HuH-7.5 (cell line): ENCODE data around the gene REM2.

Experiments
- DNase-seq: peaks from one replicate; pipeline ENCODE4 v3.0.0; 2011; ENCODE audit warnings: low spot score

The REM2 gene, protein sequence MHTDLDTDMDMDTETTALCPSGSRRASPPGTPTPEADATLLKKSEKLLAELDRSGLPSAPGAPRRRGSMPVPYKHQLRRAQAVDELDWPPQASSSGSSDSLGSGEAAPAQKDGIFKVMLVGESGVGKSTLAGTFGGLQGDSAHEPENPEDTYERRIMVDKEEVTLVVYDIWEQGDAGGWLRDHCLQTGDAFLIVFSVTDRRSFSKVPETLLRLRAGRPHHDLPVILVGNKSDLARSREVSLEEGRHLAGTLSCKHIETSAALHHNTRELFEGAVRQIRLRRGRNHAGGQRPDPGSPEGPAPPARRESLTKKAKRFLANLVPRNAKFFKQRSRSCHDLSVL

DNA sequence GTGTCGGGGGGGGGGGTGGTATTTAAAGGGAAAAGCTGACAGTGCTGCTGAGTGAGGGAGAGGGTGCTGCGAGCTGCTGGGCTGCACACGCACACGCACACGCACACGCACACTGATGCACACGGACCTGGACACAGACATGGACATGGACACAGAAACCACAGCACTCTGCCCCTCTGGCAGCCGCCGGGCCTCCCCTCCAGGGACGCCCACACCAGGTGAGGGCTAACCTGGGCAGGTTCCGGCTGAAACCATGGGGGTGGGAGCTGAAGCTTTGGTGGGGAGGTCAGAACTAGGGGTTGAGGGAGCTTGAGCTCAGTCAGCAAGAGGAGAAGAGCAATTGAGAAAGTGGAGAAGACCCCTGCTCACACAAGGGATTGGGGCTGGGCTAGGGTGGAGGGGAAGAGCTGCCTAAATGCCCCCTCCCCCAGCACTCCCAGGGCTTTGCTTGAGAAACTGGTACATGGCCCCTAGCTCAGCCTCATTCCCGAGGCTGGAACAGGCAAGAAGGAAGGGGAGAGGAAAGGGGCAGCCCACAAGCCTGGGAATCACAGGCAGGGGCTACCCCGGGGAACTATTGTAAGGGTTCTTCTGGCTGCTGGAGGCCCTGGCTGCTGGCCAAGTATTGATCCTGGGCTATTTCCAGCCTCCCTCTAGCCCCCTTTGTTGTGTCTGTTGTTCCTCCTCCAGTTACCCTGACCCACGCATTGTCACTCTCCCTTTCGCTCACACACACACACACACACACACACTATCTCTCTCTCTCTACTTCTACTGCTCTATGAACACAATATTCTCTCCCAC, at the start of gene REM2:
Gene REM2, plus strand, starts transcription at position 50 of the 804 bp plus-strand sequence. Its CDS starts 66 bp downstream, at position 116.
- no peak for DNase-seq

DNA sequence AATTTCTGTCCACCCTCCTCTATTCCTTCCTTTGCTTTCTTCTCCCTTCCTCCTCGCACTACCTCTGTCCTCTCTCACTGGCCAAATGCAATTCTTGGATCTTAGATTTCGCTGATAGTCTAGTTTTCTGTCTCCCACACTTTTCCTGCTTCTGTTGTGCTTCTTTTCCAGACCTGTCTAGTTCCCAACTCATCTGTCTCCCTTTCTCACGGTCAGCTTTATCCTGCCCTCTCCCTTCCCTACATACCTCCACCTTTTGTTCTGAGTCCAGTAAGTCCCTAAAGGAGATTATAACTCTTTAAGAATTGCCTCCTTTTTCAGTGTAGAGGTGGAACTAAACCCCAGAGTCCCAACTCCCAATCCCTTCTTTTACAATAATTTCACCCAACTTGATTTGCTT, 47.5 kb upstream of the REM2 start:
- DNase-seq = no peak

DNA sequence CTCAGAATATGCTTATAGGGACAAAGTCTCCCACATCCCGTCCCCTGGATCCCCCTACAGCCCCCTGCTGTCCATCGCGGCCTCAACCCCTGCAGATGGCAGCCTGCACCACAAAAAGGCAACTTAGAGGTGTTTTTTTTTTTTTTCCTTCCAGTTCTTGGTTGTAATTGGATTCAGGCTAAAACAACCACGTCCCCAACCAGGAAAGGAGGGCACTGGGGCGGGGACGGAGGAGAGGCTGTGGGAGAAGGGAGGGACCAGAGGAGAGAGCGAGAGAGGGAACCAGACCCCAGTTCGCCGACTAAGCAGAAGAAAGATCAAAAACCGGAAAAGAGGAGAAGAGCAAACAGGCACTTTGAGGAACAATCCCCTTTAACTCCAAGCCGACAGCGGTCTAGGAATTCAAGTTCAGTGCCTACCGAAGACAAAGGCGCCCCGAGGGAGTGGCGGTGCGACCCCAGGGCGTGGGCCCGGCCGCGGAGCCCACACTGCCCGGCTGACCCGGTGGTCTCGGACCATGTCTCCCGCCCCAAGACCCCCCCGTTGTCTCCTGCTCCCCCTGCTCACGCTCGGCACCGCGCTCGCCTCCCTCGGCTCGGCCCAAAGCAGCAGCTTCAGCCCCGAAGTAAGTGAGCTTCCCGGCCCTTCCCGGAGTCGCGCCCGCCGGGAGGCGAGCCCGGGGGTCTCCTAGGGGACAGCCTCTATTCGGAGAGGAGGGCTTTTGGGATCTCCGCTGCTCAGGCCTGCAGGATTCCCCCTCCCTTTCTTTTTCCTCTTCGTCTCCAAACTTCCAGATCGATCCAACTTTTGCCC, 46.5 kb upstream of the REM2 start, which contains the start of gene MMP14:
Gene MMP14, plus strand, starts transcription at position 285 of the 813 bp plus-strand sequence. Its CDS starts 233 bp downstream, at position 518.
- DNase-seq = peak; percentile 86

DNA sequence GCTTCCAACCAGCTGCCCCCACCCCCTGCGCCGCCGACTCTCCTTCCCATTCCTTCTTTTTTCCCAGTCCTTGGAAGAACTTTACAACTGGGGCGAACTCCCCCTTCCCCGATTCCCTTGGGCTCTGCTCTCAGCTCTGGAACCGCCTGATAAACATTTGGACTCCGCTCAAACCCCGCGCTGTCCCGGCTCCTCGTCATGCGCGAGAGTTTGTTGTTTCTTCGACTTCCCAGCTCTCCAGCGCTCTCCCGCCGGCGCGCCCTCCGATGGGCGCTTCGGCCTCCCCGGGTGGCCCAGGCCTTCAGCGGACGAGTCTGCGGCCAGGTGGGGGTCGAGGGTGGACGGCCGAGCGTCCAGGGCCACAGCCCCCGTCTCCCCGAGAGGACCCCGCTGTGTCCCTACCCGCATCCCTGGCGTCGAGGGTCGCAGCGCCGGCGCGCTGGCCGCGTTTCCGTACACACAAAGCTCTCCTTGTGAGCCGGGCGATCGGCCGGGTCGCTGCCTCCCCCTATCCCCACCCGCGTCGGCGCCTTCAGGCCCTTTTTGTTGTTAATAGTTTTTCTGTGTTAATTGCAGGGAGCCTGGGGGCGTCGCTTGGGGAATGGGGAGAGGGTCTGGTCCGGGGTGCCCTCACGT, 45.8 kb upstream of the REM2 start:
- peak; percentile 69 for DNase-seq

DNA sequence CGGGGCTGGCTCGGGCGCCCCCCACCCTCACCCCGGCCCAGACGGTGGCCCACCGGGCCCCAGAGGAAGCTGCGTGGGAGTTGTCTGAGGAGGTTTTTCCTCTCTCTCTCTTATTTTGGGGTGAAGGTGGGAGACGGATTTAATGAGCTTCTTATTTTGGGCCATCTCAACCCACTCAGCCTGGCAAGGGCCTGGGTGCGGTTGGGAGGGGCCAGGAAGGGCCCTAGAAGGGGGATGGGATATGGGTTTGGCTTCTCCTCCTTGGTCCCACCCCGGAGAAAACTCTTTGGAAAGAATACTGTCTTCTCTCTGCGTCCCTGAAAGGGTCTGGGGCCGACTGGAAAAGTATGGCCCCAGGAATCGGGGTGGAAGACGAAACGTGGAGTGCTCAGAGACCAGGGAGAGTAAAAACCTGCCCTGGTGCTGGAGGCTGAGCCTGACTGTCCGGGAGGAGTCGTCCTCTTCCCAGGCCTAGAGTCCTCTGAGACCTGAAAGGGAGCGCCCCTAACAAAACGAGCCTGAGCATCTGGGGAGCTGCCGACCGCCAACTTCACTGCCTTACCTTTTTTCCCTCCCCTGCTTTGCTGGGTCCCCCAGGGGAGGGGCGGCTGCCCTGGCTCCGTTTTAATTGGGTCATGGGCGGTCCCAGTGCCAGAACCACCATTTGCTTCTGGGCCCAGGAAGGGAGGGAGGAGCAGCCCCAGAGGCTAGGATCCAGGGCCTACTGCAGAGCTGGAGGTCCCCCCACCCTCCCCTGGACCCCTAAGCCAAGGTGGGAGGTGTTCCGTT, 45.1 kb upstream of the REM2 start:
- DNase-seq = no peak

DNA sequence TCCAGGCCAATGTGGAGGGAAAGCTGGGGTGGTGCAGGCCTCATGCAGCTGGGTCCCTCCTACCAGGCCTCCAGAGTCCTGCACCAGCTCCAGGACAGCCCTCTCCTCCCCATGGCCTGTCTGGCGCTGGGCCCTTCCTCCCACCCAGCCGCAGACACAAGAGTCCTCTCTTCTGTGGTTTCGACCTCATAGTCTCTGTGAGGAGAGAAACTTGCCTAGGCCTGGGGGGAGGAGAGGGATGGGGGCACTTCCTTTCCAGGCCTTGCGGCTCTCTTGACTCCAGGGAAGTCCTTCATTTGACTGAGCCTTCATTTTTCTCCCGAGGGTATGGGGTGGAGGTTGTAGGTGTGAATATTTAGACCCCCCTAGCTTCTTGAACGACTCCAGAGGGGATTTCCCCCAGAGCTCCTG, 44.4 kb upstream of the REM2 start:
- DNase-seq = no peak

DNA sequence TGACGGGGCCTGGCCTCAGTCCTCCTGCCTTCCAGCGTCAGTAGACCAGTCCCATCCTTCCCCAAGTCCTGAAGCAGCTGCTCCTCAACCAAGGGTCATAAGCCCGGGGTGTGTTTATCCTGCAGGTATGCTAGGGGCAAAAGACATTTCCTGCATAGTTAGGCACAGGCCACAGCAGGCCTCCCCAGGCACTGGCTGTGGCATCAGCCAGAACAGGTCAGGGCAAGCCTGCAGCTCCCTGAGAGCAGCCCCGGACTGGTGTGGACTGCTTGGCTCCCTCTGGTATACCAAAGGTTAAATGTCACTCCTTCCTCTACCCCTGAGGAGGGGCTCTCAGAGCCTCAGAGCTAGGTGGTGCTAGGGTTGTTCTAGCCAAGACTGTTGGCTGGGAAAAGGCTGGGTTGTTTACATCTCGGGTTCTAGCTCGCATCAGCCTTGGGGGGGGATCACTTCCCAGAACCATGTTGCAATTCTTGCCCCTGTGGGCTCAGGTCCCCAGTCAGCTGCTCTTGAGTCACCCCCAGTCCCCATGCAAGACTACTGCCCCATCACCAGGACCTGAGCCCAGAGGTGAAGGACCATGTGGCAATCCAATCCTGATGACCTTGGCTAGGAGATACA, 43.8 kb upstream of the REM2 start:
- DNase-seq = no peak

DNA sequence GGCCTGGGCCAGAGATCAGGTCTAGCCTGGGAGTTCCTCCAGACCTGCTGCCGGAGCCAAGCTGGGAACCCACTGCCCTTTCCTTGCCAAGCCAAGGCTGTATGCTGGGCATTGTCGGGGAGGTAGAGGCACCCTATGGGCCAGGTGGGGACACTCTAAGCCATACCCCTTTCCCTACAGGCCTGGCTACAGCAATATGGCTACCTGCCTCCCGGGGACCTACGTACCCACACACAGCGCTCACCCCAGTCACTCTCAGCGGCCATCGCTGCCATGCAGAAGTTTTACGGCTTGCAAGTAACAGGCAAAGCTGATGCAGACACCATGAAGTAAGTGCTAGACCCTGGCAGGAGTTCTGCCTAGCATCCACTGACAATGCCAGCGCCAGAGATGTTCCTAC, 41.7 kb upstream of the REM2 start:
- DNase-seq = no peak

DNA sequence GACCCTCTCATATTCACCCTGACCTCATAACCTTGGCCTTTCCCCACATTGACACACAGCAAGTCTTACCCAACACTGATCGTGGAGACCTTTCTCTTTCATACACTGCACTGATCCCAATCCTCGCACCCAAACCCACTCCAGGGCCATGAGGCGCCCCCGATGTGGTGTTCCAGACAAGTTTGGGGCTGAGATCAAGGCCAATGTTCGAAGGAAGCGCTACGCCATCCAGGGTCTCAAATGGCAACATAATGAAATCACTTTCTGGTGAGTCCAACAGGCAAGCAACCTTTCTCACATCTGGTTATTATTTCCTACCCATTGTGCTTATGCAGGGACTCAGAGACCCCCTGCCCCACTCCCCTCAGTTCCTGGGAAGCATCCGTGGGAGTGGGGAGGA, 41.3 kb upstream of the REM2 start:
- DNase-seq = no peak

DNA sequence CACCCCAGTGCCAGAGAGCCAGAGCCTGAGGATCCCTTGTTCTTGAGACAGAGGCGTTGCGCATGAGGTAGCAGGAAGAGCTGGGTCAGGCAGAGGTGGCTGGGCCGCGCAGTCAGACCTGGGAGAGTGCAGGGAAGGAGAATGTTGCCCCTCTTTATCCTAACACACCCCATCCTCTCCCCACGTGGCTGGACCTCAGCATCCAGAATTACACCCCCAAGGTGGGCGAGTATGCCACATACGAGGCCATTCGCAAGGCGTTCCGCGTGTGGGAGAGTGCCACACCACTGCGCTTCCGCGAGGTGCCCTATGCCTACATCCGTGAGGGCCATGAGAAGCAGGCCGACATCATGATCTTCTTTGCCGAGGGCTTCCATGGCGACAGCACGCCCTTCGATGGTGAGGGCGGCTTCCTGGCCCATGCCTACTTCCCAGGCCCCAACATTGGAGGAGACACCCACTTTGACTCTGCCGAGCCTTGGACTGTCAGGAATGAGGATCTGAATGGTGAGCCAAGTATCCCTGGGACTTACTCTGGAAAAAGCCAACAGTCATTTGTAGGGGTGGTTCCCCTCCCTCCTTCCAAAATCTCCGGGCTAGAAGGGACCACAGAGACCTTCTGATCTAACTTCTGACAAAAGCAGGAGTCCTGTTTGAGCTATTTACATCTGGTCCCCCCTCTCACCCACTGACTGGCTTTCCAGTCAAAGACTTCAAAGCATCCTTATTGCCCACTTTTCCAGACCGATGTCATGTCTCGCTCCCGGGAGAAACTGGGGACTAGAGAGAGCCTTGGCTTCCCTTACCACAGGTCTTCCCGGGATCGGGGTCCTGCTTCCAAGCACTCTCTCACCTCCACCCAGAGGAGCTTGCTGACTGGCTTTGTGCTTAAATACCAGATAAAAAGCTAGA, 40.6 kb upstream of the REM2 start:
- no peak for DNase-seq

DNA sequence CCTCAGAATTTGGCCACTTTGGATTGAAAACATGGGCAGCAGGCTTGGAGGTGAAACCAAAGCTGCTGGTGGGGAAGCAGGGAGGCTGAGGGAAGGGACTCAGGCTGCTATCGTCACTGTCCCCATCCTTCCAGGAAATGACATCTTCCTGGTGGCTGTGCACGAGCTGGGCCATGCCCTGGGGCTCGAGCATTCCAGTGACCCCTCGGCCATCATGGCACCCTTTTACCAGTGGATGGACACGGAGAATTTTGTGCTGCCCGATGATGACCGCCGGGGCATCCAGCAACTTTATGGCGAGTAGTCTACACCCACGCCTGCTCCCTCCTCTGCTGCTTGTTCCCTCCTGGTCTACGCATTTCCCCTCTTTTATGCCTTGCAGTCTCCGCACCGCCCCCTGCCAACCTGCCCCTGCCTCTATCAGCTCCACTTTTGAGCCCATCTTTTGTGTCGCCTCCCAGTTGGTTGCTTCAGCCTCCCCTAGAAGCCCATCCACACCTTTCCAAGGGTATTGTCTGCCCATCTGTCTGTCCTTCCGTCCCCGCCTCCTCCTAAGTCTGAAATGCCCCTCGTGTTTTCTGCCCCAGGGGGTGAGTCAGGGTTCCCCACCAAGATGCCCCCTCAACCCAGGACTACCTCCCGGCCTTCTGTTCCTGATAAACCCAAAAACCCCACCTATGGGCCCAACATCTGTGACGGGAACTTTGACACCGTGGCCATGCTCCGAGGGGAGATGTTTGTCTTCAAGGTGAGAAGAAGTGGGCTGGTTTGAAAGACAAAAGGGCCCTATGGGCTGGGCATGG, 39.7 kb upstream of the REM2 start:
- no peak for DNase-seq

DNA sequence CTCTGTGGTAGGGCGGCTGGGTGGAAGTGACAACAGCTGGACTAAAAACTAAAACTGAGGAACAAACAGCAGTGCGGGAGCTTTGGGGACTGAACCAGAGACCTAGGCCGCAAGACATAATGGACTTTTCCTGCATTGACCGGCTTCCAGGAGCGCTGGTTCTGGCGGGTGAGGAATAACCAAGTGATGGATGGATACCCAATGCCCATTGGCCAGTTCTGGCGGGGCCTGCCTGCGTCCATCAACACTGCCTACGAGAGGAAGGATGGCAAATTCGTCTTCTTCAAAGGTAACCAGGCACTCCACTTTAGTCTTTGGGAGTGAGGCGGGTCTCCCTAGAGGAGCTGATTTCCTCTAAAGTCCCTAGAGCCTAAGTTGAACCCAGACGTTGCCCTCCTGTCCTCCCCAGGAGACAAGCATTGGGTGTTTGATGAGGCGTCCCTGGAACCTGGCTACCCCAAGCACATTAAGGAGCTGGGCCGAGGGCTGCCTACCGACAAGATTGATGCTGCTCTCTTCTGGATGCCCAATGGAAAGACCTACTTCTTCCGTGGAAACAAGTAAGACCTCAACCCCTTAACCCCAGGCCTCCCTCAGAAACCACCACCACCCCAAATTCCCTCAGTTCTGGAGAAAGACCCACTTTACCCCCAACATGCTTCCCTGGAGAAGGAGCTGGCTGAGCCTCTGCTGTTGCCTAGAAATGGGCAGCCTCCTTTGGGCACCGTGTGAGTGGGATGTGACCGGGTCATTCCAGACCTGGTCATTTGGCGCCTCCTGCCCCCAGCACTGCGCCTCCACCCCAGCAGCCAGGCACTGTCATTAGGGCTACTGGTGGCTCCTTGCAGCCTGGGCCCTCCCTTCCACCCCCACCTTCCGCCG, 38.6 kb upstream of the REM2 start:
- DNase-seq = no peak

DNA sequence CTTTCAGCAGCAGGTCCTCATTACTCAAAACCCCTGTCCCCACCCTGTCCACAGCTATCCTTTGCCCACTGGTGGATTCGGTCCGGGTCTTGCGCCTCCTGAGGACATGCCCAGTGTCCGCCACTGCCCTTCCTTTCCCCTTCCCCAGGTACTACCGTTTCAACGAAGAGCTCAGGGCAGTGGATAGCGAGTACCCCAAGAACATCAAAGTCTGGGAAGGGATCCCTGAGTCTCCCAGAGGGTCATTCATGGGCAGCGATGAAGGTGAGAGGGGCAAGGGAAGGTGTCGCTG, 38.0 kb upstream of the REM2 start:
- DNase-seq = no peak

DNA sequence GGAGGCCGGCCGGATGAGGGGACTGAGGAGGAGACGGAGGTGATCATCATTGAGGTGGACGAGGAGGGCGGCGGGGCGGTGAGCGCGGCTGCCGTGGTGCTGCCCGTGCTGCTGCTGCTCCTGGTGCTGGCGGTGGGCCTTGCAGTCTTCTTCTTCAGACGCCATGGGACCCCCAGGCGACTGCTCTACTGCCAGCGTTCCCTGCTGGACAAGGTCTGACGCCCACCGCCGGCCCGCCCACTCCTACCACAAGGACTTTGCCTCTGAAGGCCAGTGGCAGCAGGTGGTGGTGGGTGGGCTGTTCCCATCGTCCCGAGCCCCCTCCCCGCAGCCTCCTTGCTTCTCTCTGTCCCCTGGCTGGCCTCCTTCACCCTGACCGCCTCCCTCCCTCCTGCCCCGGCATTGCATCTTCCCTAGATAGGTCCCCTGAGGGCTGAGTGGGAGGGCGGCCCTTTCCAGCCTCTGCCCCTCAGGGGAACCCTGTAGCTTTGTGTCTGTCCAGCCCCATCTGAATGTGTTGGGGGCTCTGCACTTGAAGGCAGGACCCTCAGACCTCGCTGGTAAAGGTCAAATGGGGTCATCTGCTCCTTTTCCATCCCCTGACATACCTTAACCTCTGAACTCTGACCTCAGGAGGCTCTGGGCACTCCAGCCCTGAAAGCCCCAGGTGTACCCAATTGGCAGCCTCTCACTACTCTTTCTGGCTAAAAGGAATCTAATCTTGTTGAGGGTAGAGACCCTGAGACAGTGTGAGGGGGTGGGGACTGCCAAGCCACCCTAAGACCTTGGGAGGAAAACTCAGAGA, 37.0 kb upstream of the REM2 start:
- DNase-seq = no peak

DNA sequence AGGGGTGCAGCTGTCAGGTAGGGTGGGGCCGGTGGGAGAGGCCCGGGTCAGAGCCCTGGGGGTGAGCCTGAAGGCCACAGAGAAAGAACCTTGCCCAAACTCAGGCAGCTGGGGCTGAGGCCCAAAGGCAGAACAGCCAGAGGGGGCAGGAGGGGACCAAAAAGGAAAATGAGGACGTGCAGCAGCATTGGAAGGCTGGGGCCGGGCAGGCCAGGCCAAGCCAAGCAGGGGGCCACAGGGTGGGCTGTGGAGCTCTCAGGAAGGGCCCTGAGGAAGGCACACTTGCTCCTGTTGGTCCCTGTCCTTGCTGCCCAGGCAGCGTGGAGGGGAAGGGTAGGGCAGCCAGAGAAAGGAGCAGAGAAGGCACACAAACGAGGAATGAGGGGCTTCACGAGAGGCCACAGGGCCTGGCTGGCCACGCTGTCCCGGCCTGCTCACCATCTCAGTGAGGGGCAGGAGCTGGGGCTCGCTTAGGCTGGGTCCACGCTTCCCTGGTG, 36.2 kb upstream of the REM2 start:
- DNase-seq = no peak

DNA sequence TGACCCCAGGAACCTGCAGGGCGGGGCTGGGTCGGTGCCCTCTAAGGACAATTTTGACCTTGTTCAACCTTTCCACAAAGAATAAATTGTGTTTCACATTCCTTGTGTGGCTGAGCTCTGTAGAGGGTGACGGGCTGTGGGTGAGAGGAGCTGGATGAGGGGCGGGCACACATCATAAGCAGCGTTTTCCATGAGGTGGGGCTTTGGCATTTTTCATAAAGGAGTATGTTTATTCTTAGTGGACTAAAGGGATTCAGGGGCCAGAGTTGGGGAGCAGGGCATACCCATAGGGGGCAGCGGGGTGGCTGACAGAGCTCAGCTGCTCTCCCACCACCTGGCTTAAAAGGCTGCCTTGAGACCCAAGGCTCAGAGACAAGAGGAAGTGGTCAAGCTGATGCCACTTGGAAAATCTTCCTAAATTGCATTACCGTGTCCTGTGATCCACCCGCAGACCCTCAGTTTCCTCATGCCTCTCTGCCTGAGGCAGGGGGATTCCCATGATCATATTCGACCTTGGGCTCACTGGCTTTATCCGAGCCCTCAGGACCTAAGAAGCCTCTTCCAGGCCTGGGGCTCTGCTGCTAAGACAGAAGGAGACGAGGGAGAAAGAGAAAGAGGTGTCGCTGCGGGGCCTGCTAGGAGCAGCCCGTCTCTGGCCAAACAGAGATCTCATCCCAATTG, 35.2 kb upstream of the REM2 start:
- DNase-seq = no peak
